Muscle of back (tissue), 11 donors: ENCODE measurements around the gene KCNJ10. TPM values are rescaled to one million over a fixed set of nuclear protein-coding genes. Genes with fewer than 3 reads are reported as not detected.

ENCODE experiments used
- DNase-seq, 3 donors: peaks; one replicate each; pipeline versions ENCODE4 v3.0.0 to v3.0.0-alpha.2; 2013
- polyA plus RNA-seq, 10 donors: library from polyadenylated mRNA; unstranded; fragments of 120-200 nt; gene quantifications; one replicate each; pipeline ENCODE4 v1.2.1, GENCODE V29; 2013; ENCODE audit not compliant: insufficient read length in 10 of 10

The KCNJ10 gene
- polyA plus RNA-seq, 10 donors, result 0.35 to 0.91 (median 0.50) TPM

GRCh38 chr1:159991513-159991912 lies 78.4 kb downstream of the KCNJ10 start:
- no peak for DNase-seq

DNA sequence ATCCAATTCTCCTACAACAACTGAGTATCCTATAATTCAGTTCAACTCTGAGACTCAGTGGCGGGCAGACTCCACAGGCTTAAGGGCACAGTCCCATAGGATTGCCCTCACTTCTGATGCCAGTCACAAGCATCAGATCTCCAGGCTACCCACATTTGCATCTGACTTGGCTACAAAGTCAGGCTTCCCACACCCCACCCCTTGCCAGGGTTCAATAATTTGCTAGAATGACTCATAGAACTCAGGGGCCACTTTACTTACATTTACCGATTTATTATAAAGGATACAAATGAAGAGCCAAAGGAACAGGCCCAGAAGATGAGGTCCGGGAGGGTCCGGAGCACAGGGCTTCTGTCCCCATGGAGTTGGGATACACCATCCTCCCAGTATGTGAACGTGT lies 80.0 kb downstream of the KCNJ10 start:
- no peak for DNase-seq

DNA sequence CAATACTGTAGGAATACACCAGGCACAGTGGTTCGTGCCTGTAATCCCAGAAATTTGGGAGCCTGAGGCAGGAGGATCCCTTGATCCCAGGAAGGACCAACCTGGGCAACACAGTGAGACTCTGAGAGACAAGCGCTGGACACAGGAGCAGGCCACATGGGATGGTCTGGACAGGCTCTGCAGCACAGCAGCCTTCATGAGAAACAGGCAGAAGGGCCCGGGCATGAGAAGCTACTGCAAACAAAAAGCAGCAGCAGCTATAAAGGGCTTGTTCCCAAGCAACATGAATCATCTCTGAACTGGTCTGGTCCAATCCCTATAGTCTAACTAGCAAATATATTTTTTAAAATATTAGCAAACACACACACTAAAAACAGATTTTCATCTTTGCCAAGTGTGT lies 80.4 kb downstream of the KCNJ10 start:
- DNase-seq, result no peak

DNA sequence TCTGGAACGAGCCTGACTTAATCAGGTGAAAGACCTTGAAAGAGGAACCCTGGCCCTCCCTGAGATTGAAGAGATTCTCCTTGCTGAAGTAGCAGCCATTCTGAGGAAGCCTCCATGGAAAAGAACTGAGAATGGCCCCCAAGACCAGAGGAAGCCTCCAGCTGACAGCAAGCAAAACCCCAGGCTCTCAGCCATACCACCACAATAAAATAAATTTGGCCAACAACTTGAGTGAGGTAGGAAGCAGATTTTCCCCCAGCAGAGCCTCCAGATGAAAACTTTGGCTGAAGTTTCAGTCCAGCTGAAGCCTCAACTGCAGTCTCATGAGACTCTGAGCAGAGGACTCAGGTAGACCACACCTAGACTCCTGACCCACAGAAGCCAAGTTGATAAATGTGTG lies 82.0 kb downstream of the KCNJ10 start:
- DNase-seq, result no peak

GRCh38 chr1:159987186-159987585 lies 82.8 kb downstream of the KCNJ10 start:
- DNase-seq, result no peak

DNA sequence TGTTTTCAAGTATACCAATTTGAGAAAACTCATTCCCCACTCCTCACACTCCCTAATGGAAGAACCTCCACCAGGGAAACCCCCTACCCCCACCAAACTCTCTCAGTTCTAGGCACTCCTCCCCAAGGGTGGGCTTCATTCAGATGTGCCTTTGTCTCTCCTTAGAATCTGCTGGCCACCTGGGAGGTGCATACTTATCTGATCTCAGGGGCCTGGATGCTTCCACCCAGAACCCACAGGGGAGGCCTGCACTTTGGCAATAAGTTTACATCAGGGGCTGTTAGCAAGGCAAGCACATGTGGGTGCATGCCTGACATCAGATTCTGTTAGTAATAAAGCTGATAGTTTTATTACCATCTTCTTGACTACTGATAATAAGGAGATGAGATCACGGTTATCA lies 83.4 kb downstream of the KCNJ10 start:
- DNase-seq, result no peak

- no peak for DNase-seq
Observed at GRCh38 chr1:159986093-159986492, 83.9 kb downstream of the KCNJ10 start.

DNA sequence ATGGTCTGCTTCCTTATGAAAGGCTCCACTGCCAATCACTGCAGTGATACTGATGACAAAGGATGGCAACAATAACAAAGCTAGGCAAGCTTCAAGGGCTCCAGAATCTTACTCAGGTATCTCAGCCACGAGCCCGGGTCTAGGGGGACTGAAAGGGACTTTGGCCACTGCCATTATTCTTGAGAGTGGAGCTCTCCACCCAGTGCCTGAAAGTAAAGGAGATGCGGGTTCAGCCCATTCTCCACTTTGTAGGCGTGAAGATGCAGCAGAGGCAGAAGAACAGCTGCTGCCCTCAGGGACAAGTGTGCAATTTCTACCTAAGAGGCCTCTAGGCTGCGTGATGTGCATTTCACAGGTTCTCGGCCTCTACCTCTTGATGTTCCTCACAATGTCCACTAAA lies 84.5 kb downstream of the KCNJ10 start:
- no peak for DNase-seq

DNA sequence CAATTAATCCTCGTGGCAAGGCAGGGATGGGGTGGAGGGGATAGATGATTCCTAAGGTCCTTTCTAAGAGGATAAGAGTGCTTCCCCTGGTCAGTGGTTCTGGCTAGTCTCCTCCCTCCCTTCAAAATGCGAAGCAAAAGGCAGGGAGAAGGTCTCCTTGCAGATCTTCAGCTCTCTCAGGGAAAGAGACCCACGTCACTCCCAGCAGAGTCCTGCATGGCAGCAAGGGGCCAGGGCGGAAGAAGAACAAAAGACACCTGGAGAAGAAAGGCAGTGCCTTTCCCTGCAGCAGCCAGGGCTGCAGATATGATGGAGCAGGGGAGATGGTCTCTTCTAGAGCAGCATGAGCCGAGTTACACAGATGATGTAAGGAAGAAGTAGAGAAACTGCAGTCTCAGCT lies 86.3 kb downstream of the KCNJ10 start:
- no peak for DNase-seq

DNA sequence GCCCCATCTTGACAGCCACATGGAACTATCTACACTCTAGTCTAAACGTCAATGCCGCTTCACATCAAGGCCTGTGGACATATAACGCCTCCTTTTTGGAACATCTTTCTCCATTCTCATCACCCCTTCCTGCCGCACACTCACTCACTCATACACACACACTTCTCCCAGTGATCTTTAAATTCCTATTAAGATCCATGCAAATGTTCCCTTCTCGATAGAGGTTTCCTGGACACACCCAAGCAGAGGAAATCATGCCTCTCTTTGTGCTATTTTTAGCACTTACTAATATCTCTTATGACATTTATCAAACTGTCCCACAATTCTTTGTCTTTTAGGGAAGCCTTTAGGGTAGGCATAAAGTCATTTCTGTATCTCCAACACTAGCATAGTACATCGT lies 87.7 kb downstream of the KCNJ10 start:
- DNase-seq, result no peak

DNA sequence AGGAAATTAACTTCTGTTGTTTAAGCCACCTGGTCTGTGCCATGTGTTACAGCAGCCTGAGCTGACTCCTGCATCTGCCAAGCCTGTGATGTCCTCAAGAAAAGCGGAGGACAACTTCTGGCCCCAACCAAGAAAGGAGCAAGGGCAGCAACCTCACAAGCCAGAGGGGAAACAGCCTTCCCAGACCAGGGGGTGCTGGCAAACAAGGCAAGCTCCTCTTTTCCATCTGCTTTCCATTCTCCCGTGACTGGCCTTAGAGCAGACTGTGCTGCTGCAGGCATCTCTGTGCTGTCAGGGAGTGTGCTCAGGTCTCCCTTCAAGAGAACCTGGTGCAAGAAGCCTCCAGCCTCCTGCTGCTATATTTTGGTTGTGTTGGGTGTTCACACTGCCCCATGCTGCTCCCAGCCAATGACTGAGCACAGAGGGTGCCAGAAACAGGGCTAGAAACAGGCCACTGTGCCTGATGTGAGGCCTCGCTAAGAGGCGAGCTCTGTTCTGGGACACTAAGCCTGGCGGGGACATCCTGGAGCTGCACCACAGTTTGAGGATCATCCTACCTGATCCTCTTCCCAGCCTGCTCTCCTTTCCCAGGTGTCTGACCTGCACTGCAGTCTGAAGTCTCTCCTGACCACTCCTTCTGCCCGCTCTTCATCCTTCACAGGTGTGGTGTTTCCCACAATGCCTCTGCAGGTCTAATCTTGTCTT lies 88.5 kb downstream of the KCNJ10 start:
- DNase-seq, result no peak

- no peak for DNase-seq
Observed at GRCh38 chr1:159980786-159981185, 89.2 kb downstream of the KCNJ10 start.

- no peak for DNase-seq
Observed at GRCh38 chr1:159980076-159980475, 89.9 kb downstream of the KCNJ10 start.

GRCh38 chr1:159979257-159979656 lies 90.7 kb downstream of the KCNJ10 start:
- DNase-seq, result peak in 1 of 3 donors; percentile 40

- no peak for DNase-seq
Observed at GRCh38 chr1:159978107-159978398, 91.9 kb downstream of the KCNJ10 start.

GRCh38 chr1:159977364-159978106 lies 92.4 kb downstream of the KCNJ10 start:
- DNase-seq, result no peak

DNA sequence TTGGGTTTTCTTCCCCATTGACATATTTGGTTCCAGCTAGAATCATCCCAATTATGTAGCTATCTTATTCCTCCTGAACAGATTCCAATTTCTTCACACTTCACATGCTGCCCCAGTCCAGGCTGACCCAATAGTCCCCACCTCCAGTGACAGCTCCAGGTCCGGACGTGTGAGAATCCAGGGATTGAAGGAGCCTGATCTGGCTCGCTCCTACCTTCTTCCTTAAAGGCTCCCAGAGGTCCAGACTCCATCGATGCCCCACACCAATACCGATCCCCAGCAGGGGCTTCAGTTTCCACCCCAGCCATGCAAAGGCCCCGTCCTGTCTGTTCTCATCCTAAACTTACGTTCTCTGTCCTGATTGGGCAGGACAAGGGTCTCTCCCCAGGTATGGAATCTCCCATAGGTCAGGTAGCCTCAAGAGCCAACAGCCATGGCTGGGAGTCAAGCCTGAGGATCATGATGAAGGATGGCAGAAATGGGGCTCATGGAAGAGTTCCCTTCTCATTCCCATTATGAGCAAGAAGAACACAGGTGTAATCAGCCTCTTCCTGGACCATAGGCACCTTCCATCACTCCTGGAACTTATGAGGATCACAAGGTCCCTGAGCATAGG lies 95.5 kb downstream of the KCNJ10 start:
- no peak for DNase-seq

DNA sequence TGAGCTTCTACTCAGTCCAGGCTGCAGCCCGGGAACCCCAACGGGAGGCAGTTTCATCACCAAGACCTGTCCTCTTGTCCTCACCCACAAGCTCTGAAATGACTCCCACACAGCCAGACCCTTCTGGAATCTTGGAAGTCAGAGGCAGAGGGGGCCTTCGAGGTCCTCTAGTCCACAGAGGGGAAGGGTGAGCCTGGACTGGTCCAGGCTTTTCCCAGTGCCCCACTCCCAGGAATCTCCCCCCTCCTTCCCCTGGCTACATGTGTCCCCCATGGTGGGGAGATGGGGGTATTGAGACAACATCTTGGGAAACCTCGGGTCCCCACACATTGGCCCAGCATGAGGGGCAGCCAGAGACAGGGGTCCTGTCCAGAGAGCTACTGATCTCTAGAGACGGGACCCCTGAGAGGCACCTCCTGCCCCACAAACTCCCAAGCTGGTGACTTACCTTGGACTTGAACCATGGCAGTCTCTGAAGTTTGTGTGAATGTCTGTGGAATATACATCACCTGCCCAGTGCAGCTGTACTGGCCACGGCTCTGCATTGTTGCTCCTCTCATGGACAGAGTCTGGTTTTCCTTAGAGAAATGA lies 96.5 kb downstream of the KCNJ10 start:
- DNase-seq, result no peak

GRCh38 chr1:159972443-159973205 lies 97.3 kb downstream of the KCNJ10 start:
- no peak for DNase-seq

- DNase-seq, result no peak
Observed at GRCh38 chr1:159970932-159971342, 99.0 kb downstream of the KCNJ10 start.

DNA sequence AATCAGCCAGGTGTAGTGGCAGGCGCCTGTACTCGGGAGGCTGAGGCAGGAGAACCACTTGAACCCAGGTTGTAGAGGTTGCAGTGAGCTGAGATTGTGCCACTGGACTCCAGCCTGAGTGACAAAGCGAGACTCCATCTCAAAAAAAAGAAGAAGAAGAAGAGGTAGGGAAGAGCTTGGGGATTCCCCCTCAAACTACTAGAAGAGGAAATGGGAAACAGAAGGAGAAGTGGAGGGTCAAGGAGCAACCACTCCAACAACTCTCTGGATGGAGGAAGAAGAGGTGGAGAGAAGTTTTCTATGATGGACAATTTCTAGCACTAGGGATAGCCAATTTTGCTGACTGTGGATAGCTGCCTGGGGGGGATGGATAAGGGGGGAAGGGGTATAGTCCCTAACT lies 101.1 kb downstream of the KCNJ10 start:
- DNase-seq, result no peak

DNA sequence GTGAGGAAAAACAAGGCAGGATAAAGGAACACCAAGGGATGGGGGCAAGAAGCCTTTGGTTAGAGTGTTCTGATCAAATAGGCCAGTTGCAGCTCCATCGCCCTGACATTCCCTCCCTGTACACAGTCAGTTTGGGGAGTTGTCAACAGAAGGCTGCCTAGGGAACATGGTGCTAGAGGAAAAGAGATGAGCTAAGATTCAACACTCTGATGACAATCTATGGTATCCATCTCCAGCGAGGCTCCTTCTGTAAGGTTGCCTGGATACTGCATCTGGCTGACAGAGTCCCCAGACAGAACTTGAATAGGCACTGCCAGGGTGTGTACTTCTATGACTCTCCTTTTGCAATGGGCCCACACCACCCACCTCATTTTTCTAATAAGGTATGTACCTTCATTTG lies 104.7 kb downstream of the KCNJ10 start:
- no peak for DNase-seq
